Transverse colon (tissue), 3 donors: ENCODE results near the gene UBASH3A.

Experiments
- CTCF ChIP-seq, 5 experiments: fragments of 200-600 bp in 3 of 5; fragments of 450-650 bp in 2 of 5; sonication (generic) in 3 of 5; IDR thresholded peaks; 1 replicate in 2 of 5; 2 replicates in 3 of 5; pipeline ENCODE4 v1.5.1; 2016 to 2017; ENCODE audit warnings: antibody characterized with exemption in 5 of 5, inconsistent platforms in 3 of 5, mild to moderate bottlenecking in 2 of 5, moderate library complexity in 1 of 5
- EP300 ChIP-seq: sonication (generic); formaldehyde crosslinking; IDR thresholded peaks from one replicate; pipeline ENCODE4 v1.6.1; 2017; ENCODE audit warnings: antibody characterized with exemption, low read depth
- POLR2A ChIP-seq: fragments of 450-650 bp; IDR thresholded peaks from one replicate; pipeline ENCODE4 v1.6.1; 2016; ENCODE audit warnings: antibody characterized with exemption, mild to moderate bottlenecking, moderate library complexity

GRCh38 chr21:42433946-42434551, 30.3 kb downstream of the UBASH3A start:
- no peak for TF ChIP-seq POLR2A
- no peak for TF ChIP-seq CTCF (IDR thresholded peaks at IDR 0.05)
- no peak for TF ChIP-seq EP300
